Adrenal gland (tissue), 5 donors: ENCODE measurements around the gene DIP2C.

Experiments
- POLR2A ChIP-seq, 2 donors: fragments of 450-650 bp; IDR thresholded peaks; one replicate each; pipeline ENCODE4 v1.6.1; 2017; ENCODE audit warnings: antibody characterized with exemption in 2 of 2, mild to moderate bottlenecking in 2 of 2, moderate library complexity in 1 of 2
- TF ChIP-seq, protein P1 (sequence below), 6 experiments: fragments of 450-650 bp in 4 of 6; fragments of 200-600 bp in 2 of 6; sonication (generic) in 1 of 6; IDR thresholded peaks; 1 replicate in 5 of 6; 2 replicates in 1 of 6; pipeline versions ENCODE4 v1.5.1 to v1.8.0; 2016 to 2021; ENCODE audit warnings: antibody characterized with exemption in 6 of 6, mild to moderate bottlenecking in 2 of 6, moderate library complexity in 1 of 6
- donor health status: DM: no; HTN: no; CAD: no.

- no peak for TF ChIP-seq POLR2A (IDR thresholded peaks at IDR 0.05)
- TF ChIP-seq, protein P1, sequence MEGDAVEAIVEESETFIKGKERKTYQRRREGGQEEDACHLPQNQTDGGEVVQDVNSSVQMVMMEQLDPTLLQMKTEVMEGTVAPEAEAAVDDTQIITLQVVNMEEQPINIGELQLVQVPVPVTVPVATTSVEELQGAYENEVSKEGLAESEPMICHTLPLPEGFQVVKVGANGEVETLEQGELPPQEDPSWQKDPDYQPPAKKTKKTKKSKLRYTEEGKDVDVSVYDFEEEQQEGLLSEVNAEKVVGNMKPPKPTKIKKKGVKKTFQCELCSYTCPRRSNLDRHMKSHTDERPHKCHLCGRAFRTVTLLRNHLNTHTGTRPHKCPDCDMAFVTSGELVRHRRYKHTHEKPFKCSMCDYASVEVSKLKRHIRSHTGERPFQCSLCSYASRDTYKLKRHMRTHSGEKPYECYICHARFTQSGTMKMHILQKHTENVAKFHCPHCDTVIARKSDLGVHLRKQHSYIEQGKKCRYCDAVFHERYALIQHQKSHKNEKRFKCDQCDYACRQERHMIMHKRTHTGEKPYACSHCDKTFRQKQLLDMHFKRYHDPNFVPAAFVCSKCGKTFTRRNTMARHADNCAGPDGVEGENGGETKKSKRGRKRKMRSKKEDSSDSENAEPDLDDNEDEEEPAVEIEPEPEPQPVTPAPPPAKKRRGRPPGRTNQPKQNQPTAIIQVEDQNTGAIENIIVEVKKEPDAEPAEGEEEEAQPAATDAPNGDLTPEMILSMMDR (IDR thresholded peaks at IDR 0.05): no peak
Measured at GRCh38 chr10:556971-557637, 132.4 kb downstream of the DIP2C start.
